Left cardiac atrium (tissue), 4 donors: Measurements from ENCODE around the gene WDR20. TPM values are rescaled to one million over a fixed set of nuclear protein-coding genes. Genes with fewer than 3 reads are reported as not detected.
"Not testable (repeated sequence)": the region's sequence is repeated elsewhere in the genome, so short reads cannot be mapped to it uniquely, and the experiment has no call there.

ENCODE experiments used
- ATAC-seq, 2 donors: fragments of 200-7000 bp; cut with Tn5 transposase; one replicate each; pipeline ENCODE4 v1.9.1; 2020; ENCODE audit warnings: mild to moderate bottlenecking in 2 of 2, moderate library complexity in 2 of 2
- DNase-seq: peaks from one replicate; pipeline ENCODE4 v3.0.0-alpha.2; 2020
- intact Hi-C, 2 donors: fragments of 100-400 bp; cut with DNase I; formaldehyde crosslinking; loops; one replicate each; pipeline versions ENCODE4 v1.14.1 to v1.15.1; 2022 to 2023
- long read RNA-seq: library from polyadenylated mRNA; unstranded; transcript quantifications from one replicate; pipeline ENCODE4 v2.0.0, GENCODE V29; 2021
- total RNA-seq, 2 donors: library from RNA; stranded (reverse); fragmentation: NEBNext Ultra II Directional; extraction: Animal tissue kit (Norgen Biotek cat#: 25700); gene quantifications; one replicate each; pipeline ENCODE4 v1.2.1, GENCODE V29; 2021
- donor health status: DM: no; HTN: yes; CAD: no.
- donor health status: DM: no; HTN: yes; CAD: no; lungs with severe emphysema.
- donor health status: DM: yes; HTN: yes; CAD: no.
- donor health status: Dilated cardiomyopathy.

The WDR20 gene, protein sequence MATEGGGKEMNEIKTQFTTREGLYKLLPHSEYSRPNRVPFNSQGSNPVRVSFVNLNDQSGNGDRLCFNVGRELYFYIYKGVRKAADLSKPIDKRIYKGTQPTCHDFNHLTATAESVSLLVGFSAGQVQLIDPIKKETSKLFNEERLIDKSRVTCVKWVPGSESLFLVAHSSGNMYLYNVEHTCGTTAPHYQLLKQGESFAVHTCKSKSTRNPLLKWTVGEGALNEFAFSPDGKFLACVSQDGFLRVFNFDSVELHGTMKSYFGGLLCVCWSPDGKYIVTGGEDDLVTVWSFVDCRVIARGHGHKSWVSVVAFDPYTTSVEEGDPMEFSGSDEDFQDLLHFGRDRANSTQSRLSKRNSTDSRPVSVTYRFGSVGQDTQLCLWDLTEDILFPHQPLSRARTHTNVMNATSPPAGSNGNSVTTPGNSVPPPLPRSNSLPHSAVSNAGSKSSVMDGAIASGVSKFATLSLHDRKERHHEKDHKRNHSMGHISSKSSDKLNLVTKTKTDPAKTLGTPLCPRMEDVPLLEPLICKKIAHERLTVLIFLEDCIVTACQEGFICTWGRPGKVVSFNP
- 10 to 100 TPM; 23.3 to 23.7 TPM for total RNA-seq
- long read RNA-seq, transcript WDR20-204 (3 exons, 2,391 nt): major isoform, 5 of 27 reads
- long read RNA-seq, partial matches to known transcripts: 4 of 27 reads
- long read RNA-seq, other reads (novel, unspliced or antisense): 13 of 27 reads

- ATAC-seq (peak; percentile 99), DNase-seq (peak; percentile 98)
- intact Hi-C loops: loop anchor here in 1 of 2 donors (10.0 kb wide), 1 partner anchor 65 kb away; no protein-coding TSS in a partner anchor
These were observed at the start of gene WDR20 for GRCh38 chr14:102139286-102140026. Gene WDR20 (plus strand): TSS chr14:102139897. CDS start chr14:102139924, 27 bp downstream.

- ATAC-seq (no peak), DNase-seq (no peak)
- intact Hi-C loops: no loop called here
These were observed 49.0 kb upstream of the WDR20 start for GRCh38 chr14:102090713-102091112.

GRCh38 chr14:102092806-102093205 is 46.9 kb upstream of the WDR20 start:
- no peak for ATAC-seq
- intact Hi-C loops: no loop called here

DNA sequence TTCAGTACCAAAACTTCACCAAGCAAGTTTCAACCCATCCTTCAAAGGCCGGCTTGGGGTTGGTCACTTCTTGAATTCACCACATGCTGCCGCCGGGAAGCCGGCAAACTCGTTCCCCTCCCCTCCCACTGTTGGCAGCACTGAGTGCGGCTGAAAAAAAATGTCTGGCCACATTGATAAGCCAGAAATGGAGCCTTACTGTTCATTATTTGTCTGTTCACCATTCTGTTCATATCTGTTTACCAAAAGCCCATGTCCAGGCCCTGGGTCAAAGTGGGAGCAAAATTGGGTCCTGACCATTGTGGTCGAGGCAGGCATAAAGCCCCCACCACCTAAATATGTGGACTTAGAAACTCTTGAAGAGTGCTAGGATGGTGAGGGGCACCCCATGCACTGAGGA is 45.6 kb upstream of the WDR20 start:
- DNase-seq (no peak), ATAC-seq (no peak)
- intact Hi-C loops: no loop called here

More at GRCh38 chr14:102092806-102093205, 46.9 kb upstream of the WDR20 start:
- no peak for DNase-seq

DNA sequence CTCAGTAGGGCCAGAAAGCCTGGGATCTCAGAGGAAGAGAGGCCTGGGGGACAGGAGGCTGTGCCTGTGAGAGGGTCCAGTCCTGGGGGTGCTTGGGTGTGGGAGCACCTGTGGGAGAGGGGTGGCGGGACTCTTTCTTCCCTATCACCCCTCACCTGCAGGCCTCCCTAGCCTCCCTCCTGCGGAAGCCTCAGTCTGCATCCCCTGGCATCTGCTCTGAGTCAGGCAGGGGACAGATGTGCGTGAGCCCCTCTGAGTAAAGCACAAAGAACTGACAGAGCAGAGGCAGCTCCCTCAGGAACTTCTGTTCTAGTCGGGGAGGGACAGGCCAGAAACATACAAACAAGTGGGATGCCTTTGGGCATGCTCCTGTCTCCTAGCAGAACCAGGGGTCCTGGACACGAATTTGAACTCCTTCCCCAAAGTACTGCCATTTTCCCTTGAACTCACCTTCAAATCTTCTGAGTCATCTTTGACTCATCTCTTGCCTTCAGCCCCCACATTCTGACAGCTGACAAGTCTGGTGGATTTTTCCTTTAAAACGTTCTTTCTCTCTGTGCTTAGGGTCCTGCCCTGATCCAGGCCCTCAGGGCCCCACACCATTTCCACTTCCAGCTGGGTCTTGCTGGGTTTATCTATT is 44.3 kb upstream of the WDR20 start:
- ATAC-seq (peak in 1 of 2 donors; percentile 38), DNase-seq (no peak)
- intact Hi-C loops: loop anchor here in 1 of 2 donors (5.0 kb wide), 3 partner anchors 33 to 133 kb away; partner anchors contain the start of gene DYNC1H1

- intact Hi-C loops: loop anchor here in 1 of 2 donors (5.0 kb wide), 3 partner anchors 34 to 134 kb away; partner anchors contain the start of gene DYNC1H1
- ATAC-seq (peak; percentile 16 to 17), DNase-seq (no peak)
These were observed 43.7 kb upstream of the WDR20 start for GRCh38 chr14:102095871-102096568.

DNA sequence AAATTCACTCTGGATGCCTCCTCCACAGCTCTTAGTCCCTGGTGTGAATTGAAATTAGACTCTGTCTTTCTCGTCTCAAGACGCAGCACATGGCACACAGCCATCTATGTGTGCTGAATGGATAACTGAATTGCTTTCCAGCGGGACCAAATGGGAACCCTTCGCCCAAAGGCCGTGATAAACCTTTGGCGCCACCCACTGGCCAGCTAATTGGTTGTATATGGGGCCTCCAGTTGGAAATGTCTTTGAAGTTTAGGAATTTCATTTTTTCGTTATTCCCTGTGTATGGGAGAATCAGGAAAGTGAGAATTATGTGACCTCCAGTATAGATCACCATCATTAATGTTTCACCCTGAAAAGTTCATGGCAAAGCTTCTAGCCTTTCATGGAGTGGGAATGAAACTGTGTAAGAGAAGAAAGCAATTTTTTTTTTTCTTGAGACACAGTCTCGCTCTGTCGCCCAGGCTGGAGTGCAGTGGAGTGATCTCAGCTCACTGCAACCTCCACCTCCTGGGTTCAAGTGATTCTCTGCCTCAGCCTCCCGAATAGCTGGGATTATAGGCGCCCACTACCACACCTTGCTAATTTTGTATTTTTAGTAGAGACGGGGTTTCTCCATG is 43.0 kb upstream of the WDR20 start:
- DNase-seq (peak; percentile 90), ATAC-seq (peak; percentile 91 to 94)
- intact Hi-C loops: loop anchor here in 1 of 2 donors (5.0 kb wide), 3 partner anchors 34 to 134 kb away; partner anchors contain the start of gene DYNC1H1

- ATAC-seq (no peak), DNase-seq (no peak)
- intact Hi-C loops: loop anchor here in 1 of 2 donors (5.0 kb wide), 3 partner anchors 35 to 135 kb away; partner anchors contain the start of gene DYNC1H1
These were observed 42.1 kb upstream of the WDR20 start for GRCh38 chr14:102097441-102098135.

DNA sequence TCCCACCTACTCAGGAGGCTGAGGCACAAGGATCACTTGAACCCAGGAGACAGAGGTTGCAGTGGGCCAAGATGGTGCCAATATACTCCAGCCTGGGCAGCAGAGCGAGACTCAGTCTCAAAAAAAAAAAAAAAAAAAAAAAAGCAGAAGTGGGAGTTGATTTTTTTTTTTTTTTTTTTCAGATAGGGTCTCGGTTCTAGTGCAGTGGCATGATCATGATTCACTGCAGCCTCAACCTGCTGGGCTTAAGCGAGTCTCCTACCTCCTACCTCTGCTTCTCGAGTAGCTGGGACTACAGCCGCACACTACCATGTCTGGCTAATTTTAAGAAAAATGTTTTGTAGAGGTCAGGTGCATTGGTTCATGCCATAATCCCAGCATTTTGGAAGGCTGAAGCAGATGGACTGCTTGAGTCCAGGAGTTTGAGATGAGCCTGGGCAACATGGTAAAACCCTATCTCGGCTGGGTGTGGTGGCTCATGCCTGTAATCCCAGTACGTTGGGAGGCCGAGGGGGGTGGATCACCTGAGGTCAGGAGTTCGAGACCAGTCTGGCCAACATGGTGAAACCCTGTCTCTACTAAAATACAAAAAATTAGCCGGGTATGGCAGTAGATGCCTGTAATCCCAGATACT is 36.5 kb upstream of the WDR20 start:
- ATAC-seq (no peak), DNase-seq (no peak)
- intact Hi-C loops: no loop called here

DNA sequence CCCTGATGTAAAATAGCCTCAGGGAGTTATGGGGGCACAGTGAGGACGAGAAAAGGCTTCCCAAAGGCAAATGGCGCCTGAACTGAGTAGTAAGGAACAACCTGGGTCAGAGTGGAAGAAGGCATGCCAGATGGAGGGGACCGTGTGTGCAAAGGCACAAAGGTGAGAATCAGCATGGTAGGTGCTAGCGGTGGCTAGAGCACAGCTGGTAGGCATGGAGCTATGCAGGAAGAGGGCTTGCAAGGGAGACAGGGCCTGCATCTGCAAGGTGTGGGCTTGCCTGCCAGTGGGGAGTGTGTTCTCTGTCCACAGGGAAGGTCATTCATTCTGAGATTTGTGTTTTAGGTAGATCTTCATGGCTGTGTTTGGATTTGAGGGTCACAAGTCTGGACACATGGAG is 34.3 kb upstream of the WDR20 start:
- no peak for DNase-seq
- no peak for ATAC-seq
- intact Hi-C loops: no loop called here

- DNase-seq, intact Hi-C loops, ATAC-seq: not testable (repeated sequence)
These were observed 30.4 kb upstream of the WDR20 start for GRCh38 chr14:102109332-102109731.

GRCh38 chr14:102111101-102111500 is 28.6 kb upstream of the WDR20 start:
- ATAC-seq (no peak), DNase-seq (no peak)
- intact Hi-C loops: no loop called here

GRCh38 chr14:102116361-102117180 is 23.1 kb upstream of the WDR20 start:
- DNase-seq (no peak), ATAC-seq (peak in 1 of 2 donors; percentile 12)
- intact Hi-C loops: no loop called here

DNA sequence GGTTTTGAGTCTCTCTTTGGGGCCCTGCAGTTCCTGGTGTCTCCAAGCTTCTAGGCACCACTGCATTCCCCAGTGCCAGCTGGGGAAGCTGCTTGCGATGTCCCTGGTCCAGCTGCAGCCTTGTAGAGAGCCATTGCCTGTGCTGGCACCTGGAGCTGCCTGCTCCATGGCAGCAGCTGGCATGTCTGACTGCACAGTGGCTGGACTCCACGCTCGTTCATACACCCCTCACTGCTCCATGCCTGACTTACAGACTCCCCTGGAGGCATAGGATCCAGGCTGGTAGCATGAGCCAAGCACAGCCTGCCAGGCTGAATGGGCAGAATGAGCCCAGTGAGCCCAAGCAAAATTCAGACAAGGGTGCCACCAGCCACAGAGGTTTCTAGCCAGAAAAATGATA is 21.8 kb upstream of the WDR20 start:
- intact Hi-C loops: no loop called here
- no peak for ATAC-seq
- no peak for DNase-seq

DNA sequence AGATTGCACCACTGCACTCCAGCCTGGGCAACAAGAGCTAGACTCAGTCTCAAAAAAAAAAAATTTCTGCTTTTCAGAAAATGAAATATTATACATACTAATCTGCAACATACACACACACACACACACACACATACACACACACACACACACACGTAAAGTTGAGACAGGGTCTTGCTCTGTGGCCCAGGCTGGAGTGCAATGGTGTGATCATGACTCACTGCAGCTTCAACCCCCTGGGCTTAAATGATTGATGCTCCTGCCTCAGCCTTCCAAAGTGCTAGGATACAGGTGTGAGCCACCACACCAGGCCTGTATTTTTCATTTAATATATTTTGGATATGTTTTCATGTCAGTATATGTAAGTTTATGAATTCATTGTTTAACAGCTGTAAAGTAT is 18.8 kb upstream of the WDR20 start:
- ATAC-seq: no peak
- intact Hi-C loops: no loop called here
- DNase-seq: no peak

DNA sequence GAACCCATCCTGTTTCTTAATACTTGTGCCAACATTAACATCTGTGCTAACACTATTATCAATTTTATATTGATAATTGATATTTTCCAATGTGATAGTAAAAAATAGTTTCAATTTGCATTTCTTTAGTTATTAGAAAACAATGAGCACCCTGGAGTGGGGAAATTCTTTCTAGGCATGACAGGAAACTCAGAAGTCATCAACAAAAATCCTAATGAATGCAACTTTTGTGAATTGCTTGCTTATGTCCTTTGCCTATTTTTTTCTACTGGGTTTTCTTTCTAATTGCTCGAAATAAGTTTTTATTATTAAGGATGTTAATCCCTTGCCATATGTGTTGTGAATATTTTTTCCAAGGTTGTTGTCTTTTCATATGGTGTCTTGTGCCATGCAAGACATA is 18.1 kb upstream of the WDR20 start:
- DNase-seq (no peak), ATAC-seq (no peak)
- intact Hi-C loops: no loop called here
